PC-3 (cell line): ENCODE data around the gene SLC45A2. TPM values are rescaled to one million over a fixed set of nuclear protein-coding genes. Genes with fewer than 3 reads are reported as not detected.

ENCODE experiments used
- ATAC-seq: fragments of 200-7000 bp; cut with Tn5 transposase; 2 replicates; pipeline ENCODE4 v1.9.1; 2020; ENCODE audit warnings: mild to moderate bottlenecking, moderate library complexity
- BruUV-seq: library from RNA; stranded (reverse); fragments of 400-500 nt; replicated peaks from 2 replicates; lab custom pipeline; 2021; lab: Mats Ljungman, UMichigan
- CTCF ChIA-PET: fragments of 300-600 bp; sonication (Branson Sonifier 250); formaldehyde crosslinking; loops from one replicate; lab custom pipeline; 2022; ENCODE audit warnings: antibody characterized with exemption; lab: Charles Lee
- POLR2A ChIA-PET: fragments of 300-600 bp; sonication (Branson Sonifier 250); formaldehyde crosslinking; loops from one replicate; lab custom pipeline; 2022; ENCODE audit warnings: antibody characterized with exemption; ENCODE audit not compliant: unreplicated experiment; lab: Charles Lee
- DNase-seq: peaks from one replicate; pipeline ENCODE4 v3.0.0-alpha.2; 2015
- H2AFZ ChIP-seq: fragments of 300-600 bp; sonication (generic); 2 replicates; pipeline ENCODE4 v1.6.0; 2016; ENCODE audit warnings: antibody characterized with exemption, low read length
- H3F3A ChIP-seq: fragments of 300-600 bp; sonication (generic); one replicate; pipeline ENCODE4 v1.6.0; 2017; ENCODE audit warnings: antibody characterized with exemption, low read length, control low read depth, mild to moderate bottlenecking; ENCODE audit not compliant: unreplicated experiment
- H3K27ac ChIP-seq: fragments of 300-600 bp; sonication (generic); 2 replicates; pipeline ENCODE4 v1.5.1; 2016; ENCODE audit warnings: mild to moderate bottlenecking, low read length
- H3K27me3 ChIP-seq: fragments of 300-600 bp; sonication (generic); 2 replicates; pipeline ENCODE4 v1.6.1; 2016; ENCODE audit warnings: low read length, mixed read lengths
- H3K36me3 ChIP-seq: fragments of 300-600 bp; sonication (generic); 2 replicates; pipeline ENCODE4 v1.6.1; 2016; ENCODE audit warnings: low read depth, mixed run types, low read length, mixed read lengths
- H3K4me1 ChIP-seq: fragments of 300-600 bp; sonication (generic); 2 replicates; pipeline ENCODE4 v1.5.1; 2016; ENCODE audit warnings: low read length; ENCODE audit not compliant: insufficient read depth
- H3K4me2 ChIP-seq: fragments of 300-600 bp; sonication (generic); 2 replicates; pipeline ENCODE4 v1.6.0; 2016; ENCODE audit warnings: low read length
- H3K4me3 ChIP-seq: fragments of 300-600 bp; sonication (generic); 2 replicates; pipeline ENCODE4 v1.5.1; 2016; ENCODE audit warnings: mild to moderate bottlenecking, low read length, mixed read lengths
- H3K79me2 ChIP-seq: fragments of 300-600 bp; sonication (generic); 2 replicates; pipeline ENCODE4 v1.6.1; 2017; ENCODE audit warnings: low read length, mixed read lengths
- H3K9ac ChIP-seq: fragments of 300-600 bp; sonication (generic); 2 replicates; pipeline ENCODE4 v1.6.0; 2016; ENCODE audit warnings: mild to moderate bottlenecking, low read length
- H3K9me2 ChIP-seq: fragments of 300-600 bp; sonication (generic); replicated peaks from 2 replicates; pipeline ENCODE4 v1.6.1; 2016; ENCODE audit warnings: mixed run types, low read length, mixed read lengths
- H3K9me3 ChIP-seq: fragments of 300-600 bp; sonication (generic); 2 replicates; pipeline ENCODE4 v1.6.1; 2016; ENCODE audit warnings: low read length, mixed read lengths
- H4K20me1 ChIP-seq: fragments of 300-600 bp; sonication (generic); 2 replicates; pipeline ENCODE4 v1.6.1; 2016; ENCODE audit warnings: low read length, mixed read lengths
- EZH2 ChIP-seq: fragments of 300-600 bp; sonication (generic); IDR thresholded peaks from one replicate; pipeline ENCODE4 v1.6.1; 2017; ENCODE audit warnings: antibody characterized with exemption, mild to moderate bottlenecking, low read length; ENCODE audit not compliant: unreplicated experiment
- EZH2phosphoT487 ChIP-seq: fragments of 300-600 bp; sonication (generic); IDR thresholded peaks from 2 replicates; pipeline ENCODE4 v1.6.1; 2018; ENCODE audit warnings: mild to moderate bottlenecking, antibody characterized with exemption, low read length, borderline replicate concordance
- intact Hi-C: fragments of 100-400 bp; cut with micrococcal nuclease; formaldehyde crosslinking; loops from 2 replicates; pipeline ENCODE4 v1.9.0; 2023
- total RNA-seq: library from RNA; depleted of rRNA; stranded (reverse); fragments of >200 nt; gene quantifications from 2 replicates; pipeline ENCODE4 v1.2.3, GENCODE V29; 2014
- TF ChIP-seq, protein P1 (sequence below): fragments of 300-600 bp; sonication (generic); conservative IDR thresholded peaks from 2 replicates; pipeline ENCODE4 v1.5.1; 2017; ENCODE audit warnings: antibody characterized with exemption, low read depth, mild to moderate bottlenecking, low read length

Gene SLC45A2
- total RNA-seq, 1 experiment from 2014 or later = not detected

- BruUV-seq = no TSS peak
- Histone ChIP-seq H3K27ac (peak overlapping the region; percentile 61), H3F3A (peaks cover 3% of the 10 kb centered on the region), H3K36me3 (no peaks in the 10 kb centered on the region), H3K9me2 (no peaks in the 10 kb centered on the region), H3K27me3 (no peaks in the 10 kb centered on the region), H3K9ac (no peak overlapping the region; the same call in 1 of the 2 replicates), H3K4me1 (peaks cover 19% of the 10 kb centered on the region), H2AFZ (no peak overlapping the region), H4K20me1 (no peaks in the 10 kb centered on the region), H3K79me2 (no peaks in the 10 kb centered on the region), H3K9me3 (no peaks in the 10 kb centered on the region), H3K4me3 (no peak overlapping the region), H3K4me2 (no peak overlapping the region)
- TF ChIP-seq, protein P1, sequence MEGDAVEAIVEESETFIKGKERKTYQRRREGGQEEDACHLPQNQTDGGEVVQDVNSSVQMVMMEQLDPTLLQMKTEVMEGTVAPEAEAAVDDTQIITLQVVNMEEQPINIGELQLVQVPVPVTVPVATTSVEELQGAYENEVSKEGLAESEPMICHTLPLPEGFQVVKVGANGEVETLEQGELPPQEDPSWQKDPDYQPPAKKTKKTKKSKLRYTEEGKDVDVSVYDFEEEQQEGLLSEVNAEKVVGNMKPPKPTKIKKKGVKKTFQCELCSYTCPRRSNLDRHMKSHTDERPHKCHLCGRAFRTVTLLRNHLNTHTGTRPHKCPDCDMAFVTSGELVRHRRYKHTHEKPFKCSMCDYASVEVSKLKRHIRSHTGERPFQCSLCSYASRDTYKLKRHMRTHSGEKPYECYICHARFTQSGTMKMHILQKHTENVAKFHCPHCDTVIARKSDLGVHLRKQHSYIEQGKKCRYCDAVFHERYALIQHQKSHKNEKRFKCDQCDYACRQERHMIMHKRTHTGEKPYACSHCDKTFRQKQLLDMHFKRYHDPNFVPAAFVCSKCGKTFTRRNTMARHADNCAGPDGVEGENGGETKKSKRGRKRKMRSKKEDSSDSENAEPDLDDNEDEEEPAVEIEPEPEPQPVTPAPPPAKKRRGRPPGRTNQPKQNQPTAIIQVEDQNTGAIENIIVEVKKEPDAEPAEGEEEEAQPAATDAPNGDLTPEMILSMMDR = no peak
- no peak for TF ChIP-seq EZH2phosphoT487
- CTCF ChIA-PET = no interaction called here
- ATAC-seq = peak; percentile 33; the same call in 1 of the 2 replicates
- intact Hi-C loops = no loop called here
- DNase-seq = no peak
- POLR2A ChIA-PET = no interaction called here
These were observed 36.8 kb upstream of the SLC45A2 start for GRCh38 chr5:34021334-34021733.

DNA sequence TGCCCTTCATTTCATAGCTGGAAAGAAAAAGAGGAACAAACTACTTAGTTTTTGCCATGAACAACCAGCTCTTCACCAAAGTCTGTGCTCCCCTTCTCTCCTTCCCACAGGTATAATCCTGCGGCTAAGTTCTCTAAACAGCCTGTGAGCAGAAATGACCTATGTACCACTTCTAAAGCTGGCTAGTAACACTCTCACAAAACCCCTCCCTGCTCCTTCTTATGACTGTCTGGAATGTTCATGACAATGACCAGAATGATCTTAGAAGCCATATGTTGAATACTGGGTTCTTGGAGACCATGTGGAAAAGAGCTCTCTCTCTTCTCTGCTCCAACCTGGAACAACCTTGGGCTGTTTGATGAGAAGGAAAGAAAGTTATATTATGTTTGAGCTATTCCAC is 36.2 kb upstream of the SLC45A2 start:
- Histone ChIP-seq H3K79me2 (no peaks in the 10 kb centered on the region), H3K4me1 (peaks cover 19% of the 10 kb centered on the region), H2AFZ (no peak overlapping the region), H3K36me3 (no peaks in the 10 kb centered on the region), H3K9me2 (no peaks in the 10 kb centered on the region), H3K4me3 (no peak overlapping the region), H3F3A (peaks cover 3% of the 10 kb centered on the region), H3K4me2 (no peak overlapping the region), H3K27ac (no peak overlapping the region), H3K9ac (no peak overlapping the region), H3K9me3 (no peaks in the 10 kb centered on the region), H4K20me1 (no peaks in the 10 kb centered on the region), H3K27me3 (no peaks in the 10 kb centered on the region)
- DNase-seq = no peak
- TF ChIP-seq EZH2phosphoT487 = no peak
- no peak for TF ChIP-seq EZH2
- TF ChIP-seq, protein P1 = no peak
- intact Hi-C loops = no loop called here
- no peak for ATAC-seq
- ChIA-PET CTCF (no interaction called here), POLR2A (no interaction called here)
- BruUV-seq = no TSS peak

GRCh38 chr5:34017254-34017653 is 32.8 kb upstream of the SLC45A2 start:
- no peaks in the 10 kb centered on the region for H3K9me2 ChIP-seq
- peaks cover 15% of the 10 kb centered on the region for H3K4me1 ChIP-seq
- no peak overlapping the region for H3K27ac ChIP-seq
- no peaks in the 10 kb centered on the region for H3K36me3 ChIP-seq
- intact Hi-C loops = no loop called here
- no peak overlapping the region for H3K4me2 ChIP-seq
- BruUV-seq = no TSS peak
- H2AFZ ChIP-seq = no peak overlapping the region
- H3K79me2 ChIP-seq = no peaks in the 10 kb centered on the region
- H3K9me3 ChIP-seq = no peaks in the 10 kb centered on the region
- H3K9ac ChIP-seq = no peak overlapping the region
- peaks cover 3% of the 10 kb centered on the region for H3F3A ChIP-seq
- POLR2A ChIA-PET = no interaction called here
- no peak for DNase-seq
- ATAC-seq = no peak
- no peak overlapping the region for H3K4me3 ChIP-seq
- TF ChIP-seq, protein P1 = no peak
- TF ChIP-seq EZH2phosphoT487 (no peak), EZH2 (no peak)
- H3K27me3 ChIP-seq = no peaks in the 10 kb centered on the region
- H4K20me1 ChIP-seq = no peaks in the 10 kb centered on the region
- CTCF ChIA-PET = no interaction called here
